K562 (cell line): ENCODE data around the gene NTF4. TPM values are rescaled to one million over a fixed set of nuclear protein-coding genes. Genes with fewer than 3 reads are reported as not detected.

Experiments used
- ATAC-seq: fragments of 200-7000 bp; cut with Tn5 transposase; 3 replicates; pipeline ENCODE4 v1.9.1; 2020; ENCODE audit warnings: moderate library complexity
- BruUV-seq: library from RNA; stranded (reverse); fragments of 400-500 nt; replicated peaks from 2 replicates; lab custom pipeline; 2021; lab: Mats Ljungman, UMichigan
- CTCF ChIA-PET: fragments of 300-600 bp; formaldehyde crosslinking; extraction: SDS; loops from one replicate; lab custom pipeline; 2021; ENCODE audit warnings: low intra/inter-chr PET ratio; lab: Yijun Ruan, JAX
- POLR2A ChIA-PET: fragments of 300-600, 350-650 bp; sonication (Branson Sonifier 250); formaldehyde crosslinking; extraction: SDS; loops from one replicate; lab custom pipeline; 2021; ENCODE audit warnings: antibody characterized with exemption, inconsistent platforms; lab: Yijun Ruan, JAX
- DNase-seq, 4 experiments: peaks; one replicate each; pipeline versions ENCODE4 v3.0.0 to v3.0.0-alpha.2; 2011 to 2018; ENCODE audit warnings: low spot score in 3 of 4, mixed read lengths in 3 of 4; ENCODE audit errors: extremely low read depth in 1 of 4
- FAIRE-seq: peaks from 2 replicates; lab custom pipeline; 2011; peaks lifted over from hg19 to GRCh38; lab: Jason Lieb, UNC
- H2AFZ ChIP-seq: 2 replicates; pipeline ENCODE4 v1.6.0; 2011; ENCODE audit warnings: low read depth, low read length, control low read depth, inconsistent platforms
- H3K27ac ChIP-seq: fragments of 200-600 bp; 3 replicates; pipeline ENCODE4 v1.8.0; 2011; ENCODE audit warnings: low read depth, mild to moderate bottlenecking, control low read depth, inconsistent platforms, low read length, moderate library complexity, mixed read lengths; ENCODE audit errors: extremely low read depth
- H3K27me3 ChIP-seq, 2 experiments: fragments of 300-600 bp in 1 of 2; 2 replicates in 1 of 2; 3 replicates in 1 of 2; pipeline versions ENCODE4 v1.6.0 to v1.8.0; 2011; ENCODE audit warnings: inconsistent platforms in 2 of 2, low read length in 2 of 2, mild to moderate bottlenecking in 1 of 2, mixed read lengths in 1 of 2, moderate library complexity in 1 of 2; ENCODE audit not compliant: control insufficient read depth in 2 of 2, insufficient read depth in 2 of 2
- H3K36me3 ChIP-seq: fragments of 300-600 bp; 3 replicates; pipeline ENCODE4 v1.8.0; 2011; ENCODE audit warnings: mild to moderate bottlenecking, low read length, inconsistent platforms; ENCODE audit not compliant: control insufficient read depth, insufficient read depth
- H3K4me1 ChIP-seq, 2 experiments: fragments of 200-600 bp in 1 of 2; replicated peaks in 1 of 2; 2 replicates in 1 of 2; 3 replicates in 1 of 2; pipeline versions ENCODE4 v1.5.1 to v1.8.0; 2011; ENCODE audit warnings: inconsistent platforms in 2 of 2, low read length in 2 of 2, mild to moderate bottlenecking in 1 of 2, mixed read lengths in 1 of 2, moderate library complexity in 1 of 2; ENCODE audit not compliant: control insufficient read depth in 2 of 2, insufficient read depth in 2 of 2
- H3K4me2 ChIP-seq: 2 replicates; pipeline ENCODE4 v1.6.1; 2011; ENCODE audit warnings: low read length, control low read depth, inconsistent platforms, mixed read lengths; ENCODE audit not compliant: insufficient read depth
- H3K4me3 ChIP-seq: fragments of 200-600 bp; sonication (generic), shearing (Covaris generic); 2 replicates; pipeline ENCODE4 v1.5.1; 2016; ENCODE audit warnings: control low read depth, inconsistent platforms
- H3K79me2 ChIP-seq: fragments of 200-600 bp; 3 replicates; pipeline ENCODE4 v1.8.0; 2011; ENCODE audit warnings: low read length, inconsistent platforms; ENCODE audit not compliant: control insufficient read depth, insufficient read depth
- H3K9ac ChIP-seq, 2 experiments: 2 replicates each; pipeline versions ENCODE4 v1.6.0 to v1.6.1; 2011; ENCODE audit warnings: low read depth in 2 of 2, low read length in 2 of 2, control low read depth in 1 of 2, inconsistent platforms in 1 of 2, mild to moderate bottlenecking in 1 of 2, mixed read lengths in 1 of 2; ENCODE audit not compliant: insufficient read depth in 1 of 2
- H3K9me1 ChIP-seq: one replicate; pipeline ENCODE4 v1.6.0; 2011; ENCODE audit warnings: inconsistent platforms, mild to moderate bottlenecking, low read length, moderate library complexity; ENCODE audit not compliant: control insufficient read depth, insufficient read depth
- H3K9me3 ChIP-seq: replicated peaks from 2 replicates; pipeline ENCODE4 v1.5.1; 2011; ENCODE audit warnings: low read depth, low read length, inconsistent platforms; ENCODE audit not compliant: control insufficient read depth, insufficient read depth
- H4K20me1 ChIP-seq: replicated peaks from 2 replicates; pipeline ENCODE4 v1.6.1; 2011; ENCODE audit warnings: low read length, inconsistent platforms, mixed read lengths; ENCODE audit not compliant: control insufficient read depth, insufficient read depth
- FIP1L1 ChIP-seq: fragments of 200-400 bp; formaldehyde crosslinking; IDR thresholded peaks from 2 replicates; pipeline ENCODE4 v1.6.1; 2018; ENCODE audit warnings: mild to moderate bottlenecking, low read depth, low read length; ENCODE audit not compliant: poor library complexity, severe bottlenecking
- NCOA1 ChIP-seq: fragments of 450-650 bp; IDR thresholded peaks from 2 replicates; pipeline ENCODE4 v1.6.1; 2016; ENCODE audit warnings: low read depth
- NRF1 ChIP-seq, 2 experiments: fragments of 450-650 bp; IDR thresholded peaks in 1 of 2; conservative IDR thresholded peaks in 1 of 2; 2 replicates each; pipeline ENCODE4 v1.6.1; 2014; ENCODE audit warnings: mild to moderate bottlenecking in 2 of 2
- POLR2AphosphoS5 ChIP-seq: IDR thresholded peaks from 2 replicates; pipeline ENCODE4 v1.6.1; 2011; ENCODE audit warnings: mild to moderate bottlenecking, low read depth, low read length, moderate library complexity; ENCODE audit not compliant: control insufficient read depth, insufficient read depth
- POLR2G ChIP-seq: fragments of 200-400 bp; formaldehyde crosslinking; IDR thresholded peaks from 2 replicates; pipeline ENCODE4 v1.6.1; 2017; ENCODE audit warnings: low read depth, mild to moderate bottlenecking, antibody characterized with exemption, low read length, moderate library complexity
- PRPF4 ChIP-seq: fragments of 200-400 bp; formaldehyde crosslinking; IDR thresholded peaks from one replicate; pipeline ENCODE4 v1.6.1; 2017; ENCODE audit warnings: low read length, low read depth, mild to moderate bottlenecking; ENCODE audit not compliant: insufficient read depth, poor library complexity, severe bottlenecking
- RB1 ChIP-seq: fragments of 450-650 bp; IDR thresholded peaks from 2 replicates; pipeline ENCODE4 v1.6.1; 2017; ENCODE audit warnings: low read depth, mild to moderate bottlenecking
- RBFOX2 ChIP-seq: fragments of 200-400 bp; formaldehyde crosslinking; IDR thresholded peaks from 2 replicates; pipeline ENCODE4 v1.6.1; 2017; ENCODE audit warnings: low read depth, mild to moderate bottlenecking, low read length, moderate library complexity
- RBM22 ChIP-seq: fragments of 200-400 bp; formaldehyde crosslinking; IDR thresholded peaks from 2 replicates; pipeline ENCODE4 v1.6.1; 2018; ENCODE audit warnings: low read length, low read depth; ENCODE audit not compliant: poor library complexity, severe bottlenecking
- ZBTB33 ChIP-seq: sonication (generic); formaldehyde crosslinking; IDR thresholded peaks from 2 replicates; pipeline ENCODE4 v1.8.1; 2023; ENCODE audit warnings: mild to moderate bottlenecking, missing genetic modification reagents
- WGBS: fragments of 100-300 bp; shearing (Covaris generic); methylation state at CpG from one replicate; pipeline ENCODE4 v1.1.6; 2016; ENCODE audit warnings: low coverage, mixed read lengths; ENCODE audit not compliant: insufficient coverage; ENCODE audit errors: missing lambda C conversion rate; 5-methylcytosine and 5-hydroxymethylcytosine counted together
- in situ Hi-C: fragments of 300-500 bp; cut with MboI; formaldehyde crosslinking; loops from 4 replicates; pipeline ENCODE4 v1.15.0; 2018; ENCODE audit warnings: inconsistent platforms, mixed read lengths
- intact Hi-C: fragments of 100-400 bp; cut with micrococcal nuclease; formaldehyde crosslinking; loops from 2 replicates; pipeline ENCODE4 v1.14.2; 2022
- polyA plus RNA-seq, 8 experiments: library from polyadenylated mRNA; depleted of rRNA in 4 of 8; stranded (reverse) in 5 of 8; unstranded in 3 of 8; fragments of >200 nt; fragmentation: Nextera tagmentation in 2 of 8; fragmentation: Illumina TruSeq in 1 of 8; extraction: Ambion mirVana in 2 of 8; extraction: Trizol in 1 of 8; gene quantifications; 2 replicates each; pipeline versions ENCODE4 v1.2.1 to v1.2.3, GENCODE V29; 2011 to 2014; ENCODE audit warnings: inconsistent platforms in 1 of 8, missing spikeins in 1 of 8
- total RNA-seq, 7 experiments: library from RNA; depleted of rRNA in 6 of 7; stranded (reverse); fragments of >200 nt in 6 of 7; fragmentation: Illumina TruSeq in 2 of 7; extraction: Trizol in 2 of 7; gene quantifications; 2 replicates each; pipeline versions ENCODE4 v1.2.1 to v1.2.3, GENCODE V29; 2011 to 2021; ENCODE audit warnings: low replicate concordance in 1 of 7
- TF ChIP-seq, protein P1 (sequence below): fragments of 450-650 bp; IDR thresholded peaks from 2 replicates; pipeline ENCODE4 v1.6.1; 2014; ENCODE audit warnings: low read depth, mild to moderate bottlenecking, moderate library complexity, borderline replicate concordance

NTF4 gene
- total and polyA plus RNA-seq, 9 of the 15 experiments (the other 6 are each of a cell fraction or from before 2014, with no cell fraction given): not detected

DNA sequence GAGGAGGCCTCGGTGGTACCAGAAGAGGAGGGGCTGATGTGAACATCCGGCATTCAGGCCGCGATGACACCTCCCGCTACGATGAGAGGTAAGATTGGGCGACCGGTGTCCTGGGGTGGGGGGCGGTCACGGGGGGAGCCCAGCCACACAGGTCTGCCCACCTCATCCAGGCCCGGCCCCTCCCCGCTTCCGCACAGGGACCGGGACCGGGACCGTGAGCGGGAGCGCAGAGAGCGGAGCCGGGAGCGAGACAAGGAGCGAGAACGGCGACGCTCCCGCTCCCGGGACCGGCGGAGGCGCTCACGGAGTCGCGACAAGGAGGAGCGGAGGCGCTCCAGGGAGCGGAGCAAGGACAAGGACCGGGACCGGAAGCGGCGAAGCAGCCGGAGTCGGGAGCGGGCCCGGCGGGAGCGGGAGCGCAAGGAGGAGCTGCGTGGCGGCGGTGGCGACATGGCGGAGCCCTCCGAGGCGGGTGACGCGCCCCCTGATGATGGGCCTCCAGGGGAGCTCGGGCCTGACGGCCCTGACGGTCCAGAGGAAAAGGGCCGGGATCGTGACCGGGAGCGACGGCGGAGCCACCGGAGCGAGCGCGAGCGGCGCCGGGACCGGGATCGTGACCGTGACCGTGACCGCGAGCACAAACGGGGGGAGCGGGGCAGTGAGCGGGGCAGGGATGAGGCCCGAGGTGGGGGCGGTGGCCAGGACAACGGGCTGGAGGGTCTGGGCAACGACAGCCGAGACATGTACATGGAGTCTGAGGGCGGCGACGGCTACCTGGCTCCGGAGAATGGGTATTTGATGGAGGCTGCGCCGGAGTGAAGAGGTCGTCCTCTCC lies 43.2 kb upstream of the NTF4 start:
- Histone ChIP-seq H3K79me2 (peaks cover 5% of the 10 kb centered on the region; the same call in 2 of the 3 replicates), H3K4me1 (peaks cover 12 to 52% of the 10 kb centered on the region in 2 experiments), H2AFZ (no peak overlapping the region), H3K9me1 (peaks cover 11% of the 10 kb centered on the region), H3K36me3 (peaks cover 71% of the 10 kb centered on the region), H3K27me3 (no peaks in the 10 kb centered on the region), H3K27ac (no peak overlapping the region), H3K4me2 (no peak overlapping the region), H3K9ac (0 out of 4 replicates have a peak overlapping the region, but pooled peaks of 1 of the 2 experiments have one; percentile 11), H3K9me3 (no peaks in the 10 kb centered on the region), H4K20me1 (peaks cover 17% of the 10 kb centered on the region), H3K4me3 (no peak overlapping the region)
- in situ Hi-C loops: no loop called here
- BruUV-seq: TSS peak; percentile 76
- 99% methylated on average over 30 of the region's 93 CpGs for whole genome bisulfite sequencing
- POLR2A ChIA-PET: interaction anchor here (0.8 to 2.2 kb wide), 3 partner anchors 10 to 20 kb away, joined by 3 to 12 read pairs (median 5); no protein-coding TSS in a partner anchor
- CTCF ChIA-PET: interaction anchor here (1.5 kb wide), 1 partner anchor 11 kb away, joined by 4 read pairs; no protein-coding TSS in a partner anchor
- intact Hi-C loops: no loop called here
- no peak for ATAC-seq
- DNase-seq: peak in 1 of 4 experiments; percentile 24
- FAIRE-seq: no peak
- TF ChIP-seq RBFOX2 (peak; percentile 70), NCOA1 (no peak), POLR2G (peak; percentile 79), RB1 (0 out of 2 replicates have a peak, but pooled peaks have one; percentile 14), ZBTB33 (CRISPR knock-in tag) (peak; percentile 92), FIP1L1 (peak; percentile 65), NRF1 (conservative IDR thresholded peaks at IDR 0.05 in 1 of 2, IDR thresholded peaks at IDR 0.05 in 1 of 2) (no peak), RBM22 (peak; percentile 75), POLR2AphosphoS5 (peak; percentile 18; the same call in 1 of the 2 replicates), PRPF4 (peak; percentile 33)
- TF ChIP-seq, protein P1, sequence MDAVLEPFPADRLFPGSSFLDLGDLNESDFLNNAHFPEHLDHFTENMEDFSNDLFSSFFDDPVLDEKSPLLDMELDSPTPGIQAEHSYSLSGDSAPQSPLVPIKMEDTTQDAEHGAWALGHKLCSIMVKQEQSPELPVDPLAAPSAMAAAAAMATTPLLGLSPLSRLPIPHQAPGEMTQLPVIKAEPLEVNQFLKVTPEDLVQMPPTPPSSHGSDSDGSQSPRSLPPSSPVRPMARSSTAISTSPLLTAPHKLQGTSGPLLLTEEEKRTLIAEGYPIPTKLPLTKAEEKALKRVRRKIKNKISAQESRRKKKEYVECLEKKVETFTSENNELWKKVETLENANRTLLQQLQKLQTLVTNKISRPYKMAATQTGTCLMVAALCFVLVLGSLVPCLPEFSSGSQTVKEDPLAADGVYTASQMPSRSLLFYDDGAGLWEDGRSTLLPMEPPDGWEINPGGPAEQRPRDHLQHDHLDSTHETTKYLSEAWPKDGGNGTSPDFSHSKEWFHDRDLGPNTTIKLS: no peak
